ENCODE results near the gene EYA2. TPM values are rescaled to one million over a fixed set of nuclear protein-coding genes. Genes with fewer than 3 reads are reported as not detected.
"Not testable (repeated sequence)": the region's sequence is repeated elsewhere in the genome, so short reads cannot be mapped to it uniquely, and the experiment has no call there.

EYA2 gene
- total RNA-seq, 1 experiment from 2014 or later: 0.33 TPM

GRCh38 chr20:47175493-47175892, 280.9 kb downstream of the EYA2 start:
- Histone ChIP-seq H2AFZ (ENCODE audit: low read length) (no peak overlapping the region), H3K27ac (ENCODE audit: low read length) (no peak overlapping the region), H3K4me1 (ENCODE audit: insufficient read depth, low read length) (no peaks in the 10 kb centered on the region), H3K27me3 (ENCODE audit: low read length) (no peaks in the 10 kb centered on the region), H4K20me1 (ENCODE audit: low read length) (no peaks in the 10 kb centered on the region), H3K79me2 (ENCODE audit: low read length) (no peaks in the 10 kb centered on the region), H3K4me3 (ENCODE audit: low read length) (no peak overlapping the region), H3K4me2 (ENCODE audit: low read length) (no peak overlapping the region), H3K9me2 (replicated peaks; ENCODE audit: low read length) (no peaks in the 10 kb centered on the region), H3K9ac (ENCODE audit: low read length) (no peak overlapping the region), H3F3A (ENCODE audit: low read length, unreplicated experiment) (no peaks in the 10 kb centered on the region), H3K9me3 (ENCODE audit: low read length) (no peaks in the 10 kb centered on the region), H3K36me3 (ENCODE audit: low read depth, low read length) (no peaks in the 10 kb centered on the region)
- ATAC-seq: no peak
- BruUV-seq (replicated peaks): no TSS peak
- TF ChIP-seq EZH2phosphoT487 (IDR thresholded peaks at IDR 0.05; ENCODE audit: borderline replicate concordance, low read length): no peak
- TF ChIP-seq, protein P1, sequence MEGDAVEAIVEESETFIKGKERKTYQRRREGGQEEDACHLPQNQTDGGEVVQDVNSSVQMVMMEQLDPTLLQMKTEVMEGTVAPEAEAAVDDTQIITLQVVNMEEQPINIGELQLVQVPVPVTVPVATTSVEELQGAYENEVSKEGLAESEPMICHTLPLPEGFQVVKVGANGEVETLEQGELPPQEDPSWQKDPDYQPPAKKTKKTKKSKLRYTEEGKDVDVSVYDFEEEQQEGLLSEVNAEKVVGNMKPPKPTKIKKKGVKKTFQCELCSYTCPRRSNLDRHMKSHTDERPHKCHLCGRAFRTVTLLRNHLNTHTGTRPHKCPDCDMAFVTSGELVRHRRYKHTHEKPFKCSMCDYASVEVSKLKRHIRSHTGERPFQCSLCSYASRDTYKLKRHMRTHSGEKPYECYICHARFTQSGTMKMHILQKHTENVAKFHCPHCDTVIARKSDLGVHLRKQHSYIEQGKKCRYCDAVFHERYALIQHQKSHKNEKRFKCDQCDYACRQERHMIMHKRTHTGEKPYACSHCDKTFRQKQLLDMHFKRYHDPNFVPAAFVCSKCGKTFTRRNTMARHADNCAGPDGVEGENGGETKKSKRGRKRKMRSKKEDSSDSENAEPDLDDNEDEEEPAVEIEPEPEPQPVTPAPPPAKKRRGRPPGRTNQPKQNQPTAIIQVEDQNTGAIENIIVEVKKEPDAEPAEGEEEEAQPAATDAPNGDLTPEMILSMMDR (conservative IDR thresholded peaks at IDR 0.05; ENCODE audit: low read depth, low read length): no peak
- no peak for TF ChIP-seq EZH2 (IDR thresholded peaks at IDR 0.05; ENCODE audit: low read length, unreplicated experiment)
- intact Hi-C loops (cut with micrococcal nuclease): no loop called here
- POLR2A ChIA-PET (ENCODE audit: unreplicated experiment): no interaction called here
- DNase-seq: no peak
- CTCF ChIA-PET: no interaction called here

- H3K4me1 ChIP-seq (ENCODE audit: insufficient read depth, low read length); H3K9ac ChIP-seq (ENCODE audit: low read length); BruUV-seq (replicated peaks); H3K27ac ChIP-seq (ENCODE audit: low read length); ATAC-seq; H3F3A ChIP-seq (ENCODE audit: low read length, unreplicated experiment); H3K27me3 ChIP-seq (ENCODE audit: low read length); H3K79me2 ChIP-seq (ENCODE audit: low read length); DNase-seq; H3K4me2 ChIP-seq (ENCODE audit: low read length); intact Hi-C loops (cut with micrococcal nuclease); CTCF ChIA-PET; POLR2A ChIA-PET (ENCODE audit: unreplicated experiment); H3K9me2 ChIP-seq (replicated peaks; ENCODE audit: low read length); H4K20me1 ChIP-seq (ENCODE audit: low read length); H3K4me3 ChIP-seq (ENCODE audit: low read length); H3K36me3 ChIP-seq (ENCODE audit: low read depth, low read length); H2AFZ ChIP-seq (ENCODE audit: low read length); H3K9me3 ChIP-seq (ENCODE audit: low read length): not testable (repeated sequence)
These were observed 281.6 kb downstream of the EYA2 start for GRCh38 chr20:47176217-47176616.

DNA sequence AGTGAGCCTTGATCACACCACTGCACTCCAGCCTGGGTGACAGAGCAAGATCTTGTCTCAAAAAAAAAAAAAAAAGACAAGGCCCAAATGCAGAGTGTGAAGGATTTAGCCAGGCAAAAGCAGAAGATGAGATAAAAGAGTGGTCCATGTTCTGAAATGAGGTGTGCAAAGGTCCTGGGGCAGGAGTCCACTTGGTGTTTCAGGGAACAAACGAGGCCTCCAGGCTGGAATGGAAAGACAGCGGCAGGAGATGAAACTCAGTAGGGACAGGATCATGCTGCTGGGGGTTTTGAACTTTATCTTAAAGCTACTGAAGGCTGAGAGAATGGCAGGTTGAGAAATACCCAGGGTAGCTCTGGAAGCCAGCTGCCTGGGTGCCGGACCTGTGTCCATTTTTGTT, 283.6 kb downstream of the EYA2 start:
- no peaks in the 10 kb centered on the region for H3K36me3 ChIP-seq (ENCODE audit: low read depth, low read length)
- no peak overlapping the region for H3K27ac ChIP-seq (ENCODE audit: low read length)
- H2AFZ ChIP-seq (ENCODE audit: low read length): no peak overlapping the region
- no peaks in the 10 kb centered on the region for H4K20me1 ChIP-seq (ENCODE audit: low read length)
- no TSS peak for BruUV-seq (replicated peaks)
- H3K4me1 ChIP-seq (ENCODE audit: insufficient read depth, low read length): no peaks in the 10 kb centered on the region
- no peaks in the 10 kb centered on the region for H3K9me3 ChIP-seq (ENCODE audit: low read length)
- no peak for TF ChIP-seq EZH2 (IDR thresholded peaks at IDR 0.05; ENCODE audit: low read length, unreplicated experiment)
- TF ChIP-seq EZH2phosphoT487 (IDR thresholded peaks at IDR 0.05; ENCODE audit: borderline replicate concordance, low read length): no peak
- TF ChIP-seq, protein P1 (conservative IDR thresholded peaks at IDR 0.05; ENCODE audit: low read depth, low read length): no peak
- H3K9me2 ChIP-seq (replicated peaks; ENCODE audit: low read length): no peaks in the 10 kb centered on the region
- H3F3A ChIP-seq (ENCODE audit: low read length, unreplicated experiment): no peaks in the 10 kb centered on the region
- ATAC-seq (no peak), DNase-seq (no peak)
- POLR2A ChIA-PET (ENCODE audit: unreplicated experiment): no interaction called here
- no peaks in the 10 kb centered on the region for H3K79me2 ChIP-seq (ENCODE audit: low read length)
- H3K9ac ChIP-seq (ENCODE audit: low read length): no peak overlapping the region
- H3K4me3 ChIP-seq (ENCODE audit: low read length): no peak overlapping the region
- H3K4me2 ChIP-seq (ENCODE audit: low read length): no peak overlapping the region
- CTCF ChIA-PET: no interaction called here
- H3K27me3 ChIP-seq (ENCODE audit: low read length): no peaks in the 10 kb centered on the region
- intact Hi-C loops (cut with micrococcal nuclease): no loop called here
